Thyroid gland (tissue), 4 donors: ENCODE measurements around the gene ENTPD6.

Experiments
- POLR2A ChIP-seq, 2 donors: fragments of 450-650 bp; IDR thresholded peaks; one replicate each; pipeline ENCODE4 v1.6.1; 2017; ENCODE audit warnings: antibody characterized with exemption in 2 of 2, mild to moderate bottlenecking in 2 of 2, moderate library complexity in 1 of 2
- TF ChIP-seq, protein P1 (sequence below), 6 experiments: fragments of 200-600 bp in 3 of 6; fragments of 450-650 bp in 3 of 6; sonication (generic) in 3 of 6; IDR thresholded peaks; one replicate each; pipeline ENCODE4 v1.5.1; 2016 to 2019; ENCODE audit warnings: antibody characterized with exemption in 6 of 6, mild to moderate bottlenecking in 2 of 6, inconsistent platforms in 1 of 6, moderate library complexity in 1 of 6

DNA sequence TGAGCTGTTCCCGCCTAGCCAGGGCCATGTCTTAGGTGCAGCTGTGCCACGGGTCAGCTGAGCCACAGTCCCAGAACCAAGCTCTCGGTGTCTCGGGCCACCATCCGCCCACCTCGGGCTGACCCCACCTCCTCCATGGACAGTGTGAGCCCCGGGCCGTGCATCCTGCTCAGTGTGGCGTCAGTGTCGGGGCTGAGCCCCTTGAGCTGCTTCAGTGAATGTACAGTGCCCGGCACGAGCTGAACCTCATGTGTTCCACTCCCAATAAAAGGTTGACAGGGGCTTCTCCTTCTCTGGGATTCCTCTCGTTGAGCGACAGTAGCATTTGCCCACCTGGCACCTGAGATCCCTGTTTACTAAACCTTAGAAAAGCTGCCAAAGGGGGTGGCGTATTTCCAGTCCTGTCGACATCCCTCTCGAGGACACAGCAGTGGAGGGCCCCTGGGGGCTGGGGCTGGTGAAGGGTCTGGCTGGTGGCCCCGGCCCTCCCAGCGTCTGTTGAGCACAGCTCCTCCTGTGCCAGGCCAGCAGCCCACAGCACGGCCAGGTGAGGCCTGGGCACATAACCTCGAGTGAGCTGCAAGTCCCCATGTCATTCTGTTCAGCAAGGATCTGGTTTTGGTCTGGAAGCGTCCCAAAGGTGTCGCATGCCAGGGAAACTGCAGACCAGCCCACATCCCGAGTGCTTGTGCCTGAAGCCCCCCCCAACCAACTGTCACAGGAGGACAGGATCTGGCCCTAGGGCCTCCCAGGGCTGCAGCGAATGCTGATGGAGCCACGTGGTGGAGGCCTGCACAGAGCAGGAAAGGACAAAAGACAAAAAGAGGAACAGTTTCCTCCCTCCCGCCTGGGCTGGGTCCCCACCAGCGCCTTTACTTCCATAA, 31.2 kb downstream of the ENTPD6 start:
- TF ChIP-seq, protein P1, sequence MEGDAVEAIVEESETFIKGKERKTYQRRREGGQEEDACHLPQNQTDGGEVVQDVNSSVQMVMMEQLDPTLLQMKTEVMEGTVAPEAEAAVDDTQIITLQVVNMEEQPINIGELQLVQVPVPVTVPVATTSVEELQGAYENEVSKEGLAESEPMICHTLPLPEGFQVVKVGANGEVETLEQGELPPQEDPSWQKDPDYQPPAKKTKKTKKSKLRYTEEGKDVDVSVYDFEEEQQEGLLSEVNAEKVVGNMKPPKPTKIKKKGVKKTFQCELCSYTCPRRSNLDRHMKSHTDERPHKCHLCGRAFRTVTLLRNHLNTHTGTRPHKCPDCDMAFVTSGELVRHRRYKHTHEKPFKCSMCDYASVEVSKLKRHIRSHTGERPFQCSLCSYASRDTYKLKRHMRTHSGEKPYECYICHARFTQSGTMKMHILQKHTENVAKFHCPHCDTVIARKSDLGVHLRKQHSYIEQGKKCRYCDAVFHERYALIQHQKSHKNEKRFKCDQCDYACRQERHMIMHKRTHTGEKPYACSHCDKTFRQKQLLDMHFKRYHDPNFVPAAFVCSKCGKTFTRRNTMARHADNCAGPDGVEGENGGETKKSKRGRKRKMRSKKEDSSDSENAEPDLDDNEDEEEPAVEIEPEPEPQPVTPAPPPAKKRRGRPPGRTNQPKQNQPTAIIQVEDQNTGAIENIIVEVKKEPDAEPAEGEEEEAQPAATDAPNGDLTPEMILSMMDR (IDR thresholded peaks at IDR 0.05) = no peak
- no peak for TF ChIP-seq POLR2A (IDR thresholded peaks at IDR 0.05)
